Measurements from ENCODE around the gene ITGB2.
"Not testable (repeated sequence)": the region's sequence is repeated elsewhere in the genome, so short reads cannot be mapped to it uniquely, and the experiment has no call there.

The ITGB2 gene

DNA sequence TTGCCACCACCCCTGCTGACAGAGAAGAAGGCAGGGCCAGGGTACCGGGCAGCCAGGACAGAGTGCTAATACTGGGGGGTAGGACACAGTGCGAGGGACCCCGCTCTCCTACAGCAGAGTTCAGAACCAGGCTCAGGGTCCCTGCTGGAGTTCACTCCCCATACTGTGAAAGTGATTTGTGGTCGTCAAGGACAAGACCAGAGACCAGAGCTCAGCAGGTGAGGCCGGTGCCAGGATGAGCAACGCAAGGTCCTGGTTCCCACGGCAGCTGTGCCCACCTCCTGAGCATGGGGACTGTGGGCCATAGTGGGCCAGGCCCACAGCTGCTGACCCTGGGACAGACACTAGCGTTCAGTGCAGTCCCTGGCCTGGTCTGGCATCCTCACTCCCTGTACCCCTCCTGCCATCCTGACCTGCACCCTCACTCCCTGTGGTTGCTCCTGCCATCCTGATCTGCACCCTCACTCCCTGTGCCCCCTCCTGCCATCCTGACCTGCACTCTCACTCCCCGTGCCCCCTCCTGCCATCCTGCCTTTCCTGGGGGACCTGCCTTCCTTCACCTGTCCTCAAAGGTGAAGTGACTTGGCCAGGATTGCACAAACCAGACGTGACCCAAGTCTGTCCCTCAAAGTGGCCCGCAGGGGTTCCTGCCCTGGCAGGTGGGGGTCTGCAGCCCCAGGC, 33.4 kb downstream of the ITGB2 start:
- no peak for DNase-seq (ENCODE audit: low read depth in 1 of 2, low spot score in 1 of 2)

- no peak for DNase-seq (ENCODE audit: low read depth in 1 of 2, low spot score in 1 of 2)
Measured at GRCh38 chr21:44886113-44887075, 34.3 kb downstream of the ITGB2 start.

DNA sequence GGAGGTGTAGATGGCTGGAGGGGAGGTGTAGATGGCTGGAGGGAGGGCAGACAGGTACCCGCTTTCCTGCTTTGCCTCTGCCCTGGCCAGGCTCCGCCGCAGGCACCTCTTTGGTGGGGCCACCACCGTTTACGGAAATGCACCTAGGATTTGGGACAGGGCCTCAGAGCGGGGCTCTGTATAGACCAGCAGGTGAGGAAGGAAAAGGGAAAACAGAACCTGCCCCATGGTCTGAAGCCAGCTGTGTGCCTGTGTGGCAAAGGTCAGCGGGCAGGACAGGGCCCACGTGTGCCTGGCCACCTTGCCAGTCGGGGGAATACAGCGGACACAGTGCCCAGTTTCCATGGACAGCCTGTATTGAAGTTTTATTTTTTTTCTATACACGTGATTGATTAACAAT, 35.1 kb downstream of the ITGB2 start:
- DNase-seq (ENCODE audit: low read depth in 1 of 2, low spot score in 1 of 2), result no peak

DNA sequence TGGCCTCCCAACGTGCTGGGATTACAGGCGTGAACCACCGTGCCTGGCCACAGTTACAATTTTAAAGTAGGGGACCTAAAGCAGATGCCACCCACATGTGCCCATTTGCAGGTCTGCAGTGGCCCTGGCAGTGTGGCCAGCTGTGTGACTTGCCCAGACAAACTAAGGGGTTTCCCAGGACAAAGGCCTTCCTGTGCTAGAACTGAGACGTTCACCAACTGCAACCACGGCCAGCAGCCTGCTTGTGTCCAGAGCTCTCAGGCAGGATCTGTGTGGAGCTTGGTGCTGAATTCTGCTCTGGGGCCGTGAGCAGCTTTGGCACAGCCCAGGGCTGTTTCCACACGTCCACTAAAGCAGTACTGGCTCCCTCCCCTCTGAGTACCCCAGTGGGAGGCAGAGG, 36.6 kb downstream of the ITGB2 start:
- DNase-seq (ENCODE audit: low read depth in 1 of 2, low spot score in 1 of 2), result no peak

DNA sequence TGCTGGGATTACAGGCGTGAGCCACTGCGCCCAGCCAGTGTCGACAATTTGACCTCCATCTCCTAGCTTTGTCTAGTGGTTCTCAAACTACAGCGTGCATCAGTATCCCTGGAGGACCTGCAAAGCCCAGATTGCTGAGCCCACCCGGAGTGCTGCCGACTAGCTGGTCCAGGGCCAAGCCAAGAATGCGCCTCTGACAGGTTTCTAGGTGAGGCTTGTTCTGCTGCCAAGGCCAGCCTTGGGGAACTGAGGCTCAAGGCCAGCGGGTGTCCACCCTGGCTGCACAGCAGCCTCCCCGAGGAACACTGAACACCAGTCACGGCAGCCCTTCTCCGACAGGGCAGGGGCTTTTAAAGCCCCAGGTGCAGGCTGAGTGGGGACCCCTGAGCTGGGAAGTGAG, 37.4 kb downstream of the ITGB2 start:
- DNase-seq (ENCODE audit: low read depth in 1 of 2, low spot score in 1 of 2), result no peak

DNA sequence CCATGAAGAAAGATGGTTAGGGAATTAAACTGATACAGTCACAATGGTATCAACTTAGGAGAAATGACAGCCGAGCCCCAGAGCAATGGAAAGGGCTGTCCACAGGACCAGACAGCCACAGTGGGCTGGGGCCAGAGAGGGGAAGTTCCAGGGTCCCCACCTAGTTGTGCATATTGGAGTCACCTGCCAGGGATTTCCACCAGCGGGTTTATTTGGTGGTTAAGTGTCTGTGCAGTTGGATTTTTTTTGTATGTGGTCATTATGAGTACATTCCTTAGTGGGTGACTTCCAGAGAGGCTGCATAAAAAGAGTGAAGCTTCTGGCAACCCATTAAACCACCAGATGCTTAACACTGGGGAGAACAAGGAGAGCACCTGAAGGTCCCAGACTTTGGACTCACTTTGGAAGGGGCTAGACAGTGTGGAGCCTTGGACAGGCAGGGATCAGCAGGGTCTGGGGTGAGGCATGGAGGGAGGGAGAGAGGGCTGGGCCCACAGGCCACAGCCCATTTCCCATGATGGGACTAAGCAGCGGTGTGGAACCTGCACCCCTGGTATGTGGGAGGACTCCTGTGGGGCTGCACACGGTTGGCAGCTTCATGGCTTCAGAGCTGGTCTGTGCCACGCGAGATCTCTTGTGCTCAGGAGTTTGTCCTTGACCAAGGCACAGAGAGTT, 39.4 kb downstream of the ITGB2 start:
- no peak for DNase-seq (ENCODE audit: low read depth in 1 of 2, low spot score in 1 of 2)

GRCh38 chr21:44880405-44881197, 40.1 kb downstream of the ITGB2 start:
- no peak for DNase-seq (ENCODE audit: low read depth in 1 of 2, low spot score in 1 of 2)

GRCh38 chr21:44879238-44879637, 41.5 kb downstream of the ITGB2 start:
- not testable (repeated sequence) for DNase-seq (ENCODE audit: low read depth in 1 of 2, low spot score in 1 of 2)

DNA sequence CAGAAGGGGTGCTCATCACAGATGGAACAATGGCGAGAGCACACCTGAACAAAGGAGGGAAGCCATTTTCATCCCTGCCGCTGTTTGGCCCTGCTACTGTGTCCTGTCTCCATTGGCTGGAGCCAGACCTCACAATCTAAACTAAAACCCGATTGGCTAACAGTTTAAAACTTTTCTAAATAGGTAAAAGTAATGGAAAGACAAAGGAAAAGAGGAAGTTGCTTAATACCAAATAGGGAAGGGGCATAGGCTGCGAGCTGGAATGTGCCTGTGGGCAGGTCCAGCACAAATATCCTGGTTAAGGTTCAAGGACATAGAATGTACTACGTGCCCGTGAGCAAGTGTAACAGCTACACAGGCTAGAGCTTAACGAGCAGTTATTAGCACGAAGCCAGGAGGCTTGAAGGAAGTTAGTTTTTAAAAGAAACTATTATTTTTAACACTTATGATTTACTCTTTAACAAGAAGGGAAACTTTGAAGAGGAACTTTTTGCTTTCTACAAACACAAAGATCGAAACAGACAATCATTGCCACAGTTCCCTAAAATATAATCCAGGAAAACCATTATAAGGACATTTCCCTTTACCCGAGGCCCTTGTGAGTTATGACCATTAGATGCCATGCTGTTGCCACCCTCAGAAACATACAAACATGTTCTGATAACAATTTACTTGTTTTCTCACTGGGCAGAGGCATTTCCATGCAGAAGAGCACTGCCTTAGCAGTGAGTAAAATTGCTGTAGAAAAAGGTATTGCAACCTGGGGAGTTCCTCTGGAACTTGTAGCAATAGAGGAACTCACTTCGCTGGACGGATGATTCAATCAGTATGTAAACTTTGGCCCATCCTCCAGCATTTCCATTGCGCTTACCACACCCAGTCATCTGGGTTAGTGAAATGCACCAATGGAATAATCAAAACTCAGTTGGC, 42.4 kb downstream of the ITGB2 start:
- DNase-seq (ENCODE audit: low read depth in 1 of 2, low spot score in 1 of 2), result no peak

DNA sequence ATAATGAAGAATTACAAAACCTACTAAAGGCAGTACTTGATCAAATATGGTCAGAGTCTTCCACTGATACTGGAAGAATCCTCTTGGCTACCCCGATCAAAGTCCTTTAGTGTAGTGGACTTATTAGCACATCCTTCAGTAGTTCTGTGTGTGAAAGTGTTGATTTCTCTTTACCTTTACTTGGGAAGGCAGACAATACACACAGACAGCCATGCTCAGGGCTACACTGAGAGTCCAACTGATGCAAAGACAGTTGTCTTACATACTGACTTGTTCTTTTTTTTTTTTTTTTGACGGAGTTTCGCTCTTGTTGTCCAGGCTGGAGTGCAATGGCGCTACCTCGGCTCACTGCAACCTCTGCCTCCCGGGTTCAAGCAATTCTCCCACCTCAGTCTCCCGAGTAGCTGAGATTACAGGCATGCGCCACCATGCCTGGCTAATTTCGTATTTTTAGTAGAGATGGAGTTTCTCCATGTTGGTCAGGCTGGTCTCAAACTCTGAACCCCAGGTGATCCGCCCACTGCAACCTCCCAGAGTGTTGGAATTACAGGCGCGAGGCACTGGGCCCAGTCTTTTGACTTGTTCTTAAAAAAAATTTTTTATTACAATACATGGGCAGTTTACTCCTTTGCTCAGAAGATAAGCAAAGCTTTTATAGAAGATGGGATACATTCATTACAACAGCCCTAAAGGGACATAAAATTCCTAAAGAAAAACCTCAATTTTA, 43.7 kb downstream of the ITGB2 start:
- DNase-seq (ENCODE audit: low read depth in 1 of 2, low spot score in 1 of 2), result no peak

DNA sequence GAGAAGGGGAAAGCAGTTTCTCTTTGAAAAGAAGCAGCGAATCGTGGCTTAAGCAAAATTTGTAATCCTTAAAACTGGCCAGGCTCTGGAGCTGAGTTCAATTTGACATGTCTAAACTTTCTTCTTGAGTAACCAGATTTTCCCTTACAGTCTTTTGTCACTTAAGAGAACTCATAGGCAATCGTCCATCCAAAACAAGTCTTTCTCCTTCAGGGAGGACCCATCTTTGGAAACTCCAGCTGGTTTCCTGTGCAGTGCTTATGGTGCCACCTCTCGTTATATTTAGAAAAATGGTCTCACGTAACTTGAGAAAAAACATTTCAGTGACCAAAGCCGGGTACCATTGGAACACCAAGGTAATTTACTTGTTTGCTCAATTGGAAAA, 45.4 kb downstream of the ITGB2 start:
- DNase-seq (ENCODE audit: low read depth in 1 of 2, low spot score in 1 of 2), result no peak

GRCh38 chr21:44874497-44875315, 46.0 kb downstream of the ITGB2 start:
- DNase-seq (ENCODE audit: low read depth in 1 of 2, low spot score in 1 of 2), result no peak

DNA sequence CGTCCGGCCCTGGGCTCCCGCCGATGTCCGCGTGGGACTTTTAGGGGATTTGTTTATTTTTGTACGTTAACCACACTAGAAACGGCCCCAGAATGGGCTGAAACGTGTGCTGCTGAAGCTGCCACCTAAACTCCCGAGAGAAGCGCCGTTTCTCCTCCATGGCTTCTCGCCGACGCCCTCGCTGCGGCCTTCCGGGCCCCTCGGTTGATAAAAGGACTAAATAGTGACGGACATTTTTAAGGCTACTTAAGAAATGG, 46.5 kb downstream of the ITGB2 start:
- DNase-seq (ENCODE audit: low read depth in 1 of 2, low spot score in 1 of 2), result no peak

- peak; percentile 97 to 99 for DNase-seq (ENCODE audit: low read depth in 1 of 2, low spot score in 1 of 2)
Measured at GRCh38 chr21:44873356-44874239, 47.1 kb downstream of the ITGB2 start, which contains the start of gene PTTG1IP. Gene PTTG1IP, minus strand, starts transcription at chr21:44873690. Its CDS starts 74 bp downstream, at chr21:44873616.

GRCh38 chr21:44872649-44873355, 47.9 kb downstream of the ITGB2 start:
- DNase-seq (ENCODE audit: low read depth in 1 of 2, low spot score in 1 of 2), result no peak

- DNase-seq (ENCODE audit: low read depth in 1 of 2, low spot score in 1 of 2), result no peak
Measured at GRCh38 chr21:44872323-44872648, 48.4 kb downstream of the ITGB2 start.

DNA sequence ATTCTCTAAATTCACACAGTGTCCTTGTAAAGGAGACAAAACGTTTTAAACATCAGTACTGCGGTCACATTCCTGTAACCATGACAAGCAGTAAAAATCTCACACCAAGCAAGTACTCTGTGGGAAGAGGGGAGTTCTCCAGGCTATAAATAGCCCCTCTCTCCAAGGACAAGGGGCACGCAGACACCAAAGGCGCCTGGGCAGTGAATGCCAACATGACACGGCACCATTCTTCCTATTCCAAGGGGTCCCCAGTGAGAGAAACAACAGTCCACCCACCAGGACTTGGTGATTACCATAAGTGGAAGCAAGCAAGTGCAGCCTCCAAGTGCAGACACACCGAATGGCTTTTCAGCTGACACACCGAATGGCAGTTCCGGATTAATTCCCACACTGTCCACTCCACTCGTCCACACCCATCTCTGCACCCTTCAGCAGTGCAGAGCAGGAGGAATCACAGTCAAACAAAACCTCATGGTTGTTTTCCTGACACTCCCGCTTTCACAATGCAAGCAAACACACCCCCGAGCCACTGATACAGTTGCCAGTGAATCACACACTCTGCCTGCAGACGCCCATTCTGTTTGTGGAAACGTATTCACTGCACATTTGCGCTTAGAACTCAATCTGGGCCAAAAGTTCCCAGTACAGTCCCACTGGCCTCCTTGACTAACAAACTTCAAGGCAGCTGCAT, 49.0 kb downstream of the ITGB2 start:
- DNase-seq (ENCODE audit: low read depth in 1 of 2, low spot score in 1 of 2), result no peak

Measured in activated T-helper 1 cell treated with anti-CD3 and anti-CD28 coated beads, Interleukin-2, amount 50 U/mL, for 16 hours (primary cell).